ENCODE results near the gene INPP5A. TPM values are rescaled to one million over a fixed set of nuclear protein-coding genes. Genes with fewer than 3 reads are reported as not detected.

The INPP5A gene
- total RNA-seq, 1 experiment from 2014 or later: 16.0 TPM

DNA sequence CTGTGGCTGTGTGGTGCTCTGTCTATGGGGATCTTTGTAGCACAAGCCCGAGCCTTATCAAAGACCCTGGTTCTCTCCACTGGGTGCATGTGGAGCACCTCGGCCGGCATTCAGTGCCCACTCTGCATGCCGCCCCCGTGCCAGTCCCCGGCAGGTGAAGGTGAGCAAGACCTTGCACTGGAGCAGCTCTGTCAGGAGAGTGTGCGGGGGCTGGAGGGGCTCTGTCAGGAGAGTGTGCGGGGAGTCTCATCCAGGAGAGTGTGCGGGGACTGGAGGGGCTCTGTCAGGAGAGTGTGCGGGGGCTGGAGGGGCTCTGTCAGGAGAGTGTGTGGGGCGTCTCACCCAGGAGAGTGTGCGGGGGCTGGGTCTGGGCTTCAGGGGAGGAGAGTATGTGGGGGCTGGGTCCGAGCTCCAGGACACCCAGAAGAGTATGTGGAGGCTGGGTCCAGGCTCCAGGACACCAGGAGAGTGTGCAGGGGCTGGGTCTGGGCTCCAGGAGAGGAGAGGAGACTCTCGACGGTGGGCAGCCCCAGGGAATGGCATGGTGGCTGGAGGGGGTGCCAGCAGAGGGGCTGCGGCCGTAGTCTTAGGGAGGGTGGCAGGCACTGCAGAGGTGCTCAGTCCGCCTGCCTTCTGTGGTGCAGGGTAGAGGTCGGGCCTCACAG lies 40.8 kb downstream of the INPP5A start:
- no peak for DNase-seq (ENCODE audit: low read depth)

DNA sequence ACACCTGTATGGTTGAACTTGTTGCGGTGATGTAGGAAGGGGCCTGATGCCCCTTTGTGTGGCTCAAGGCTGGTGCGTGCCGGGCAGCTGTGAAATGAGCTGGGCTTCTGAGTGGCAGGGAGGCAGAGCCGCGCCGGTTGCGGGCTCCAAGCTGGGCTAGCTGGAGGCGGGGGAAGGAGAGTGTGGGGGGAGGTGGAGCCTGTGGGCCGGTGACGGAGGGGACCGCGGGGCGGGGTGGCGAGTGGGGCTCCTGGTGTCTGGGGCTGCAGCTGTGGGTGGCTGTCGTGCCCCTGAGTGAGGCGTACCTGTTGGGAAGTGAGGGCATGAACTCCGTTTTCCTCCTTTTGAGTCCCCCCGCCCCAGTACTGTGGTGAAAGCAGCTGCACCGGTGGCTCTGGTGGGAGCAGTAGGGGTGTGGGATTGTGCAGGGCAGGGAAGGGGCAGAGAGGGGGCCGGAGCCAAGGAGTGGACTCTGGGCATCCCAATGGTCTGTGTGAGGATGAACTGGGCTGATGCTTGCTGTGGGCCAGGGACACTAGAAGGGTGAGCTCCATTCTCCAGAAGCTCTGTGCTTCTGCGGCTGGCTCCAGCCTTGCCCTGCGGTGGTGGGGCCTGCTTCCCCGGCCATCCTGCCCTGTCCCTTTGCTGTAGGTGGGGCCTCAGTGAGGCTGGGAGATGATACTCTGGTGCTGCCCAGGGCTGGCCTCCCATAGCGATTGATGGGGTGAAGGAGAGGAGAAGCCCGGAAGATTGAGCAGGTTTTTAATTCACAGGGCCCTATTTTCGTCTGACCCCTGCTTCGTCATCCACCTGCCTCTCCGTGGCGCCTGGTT lies 41.7 kb downstream of the INPP5A start:
- DNase-seq (ENCODE audit: low read depth): no peak

DNA sequence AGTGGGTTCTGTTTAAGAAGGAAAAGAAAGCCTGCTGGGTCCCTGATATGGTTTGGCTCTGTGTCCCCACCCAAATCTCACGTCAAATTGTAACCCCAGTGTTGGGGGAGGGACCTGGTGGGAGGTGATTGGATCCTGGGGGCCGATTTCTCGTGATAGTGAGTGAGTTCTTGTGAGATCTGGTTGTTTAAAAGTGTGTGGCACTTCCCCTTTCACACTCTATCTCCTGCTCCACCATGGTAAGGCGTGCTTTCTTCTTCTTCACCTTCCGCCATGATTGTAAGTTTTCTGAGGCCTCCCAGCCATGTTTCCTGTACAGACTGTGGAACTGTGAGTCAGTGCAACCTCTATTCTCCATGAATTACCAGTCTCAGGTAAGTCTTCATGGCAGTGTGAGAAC lies 42.6 kb downstream of the INPP5A start:
- DNase-seq (ENCODE audit: low read depth): no peak

DNA sequence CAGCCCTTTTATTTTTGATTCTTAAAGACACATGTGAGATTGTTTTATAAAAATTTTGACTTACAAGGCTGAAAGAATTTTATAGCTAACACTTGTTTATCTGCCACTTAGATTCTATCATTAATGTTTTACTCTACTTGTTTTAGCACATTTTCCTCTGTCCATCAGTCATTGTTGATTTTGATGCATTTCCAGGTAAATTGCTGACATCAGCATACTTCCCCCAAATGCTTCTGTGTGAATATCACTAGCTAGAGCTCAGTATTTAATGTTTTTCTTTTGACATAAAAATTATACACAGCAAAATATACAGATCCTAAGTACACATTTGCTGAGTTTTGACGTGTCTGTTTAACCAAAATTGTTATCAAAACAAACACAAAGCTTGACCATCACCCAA lies 43.0 kb downstream of the INPP5A start:
- no peak for DNase-seq (ENCODE audit: low read depth)

DNA sequence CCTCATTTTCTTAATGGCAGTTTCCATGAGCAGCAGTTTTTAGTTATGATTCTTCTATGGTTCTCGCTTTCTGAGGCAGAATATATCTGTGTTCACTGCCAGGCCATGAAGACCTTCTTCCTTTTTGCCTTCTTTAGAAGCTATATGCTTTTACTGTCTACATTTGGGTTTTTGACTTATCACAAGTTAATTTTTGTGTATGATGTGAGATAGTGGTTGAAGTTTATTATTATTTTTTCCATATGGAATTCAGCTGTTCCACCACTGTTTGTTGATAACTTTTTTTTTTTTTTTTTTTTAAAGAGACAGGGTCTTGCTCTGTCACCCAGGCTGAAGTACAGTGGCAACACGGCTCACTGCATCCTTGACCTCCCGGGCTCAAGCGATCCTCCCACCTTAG lies 44.5 kb downstream of the INPP5A start:
- DNase-seq (ENCODE audit: low read depth): no peak

DNA sequence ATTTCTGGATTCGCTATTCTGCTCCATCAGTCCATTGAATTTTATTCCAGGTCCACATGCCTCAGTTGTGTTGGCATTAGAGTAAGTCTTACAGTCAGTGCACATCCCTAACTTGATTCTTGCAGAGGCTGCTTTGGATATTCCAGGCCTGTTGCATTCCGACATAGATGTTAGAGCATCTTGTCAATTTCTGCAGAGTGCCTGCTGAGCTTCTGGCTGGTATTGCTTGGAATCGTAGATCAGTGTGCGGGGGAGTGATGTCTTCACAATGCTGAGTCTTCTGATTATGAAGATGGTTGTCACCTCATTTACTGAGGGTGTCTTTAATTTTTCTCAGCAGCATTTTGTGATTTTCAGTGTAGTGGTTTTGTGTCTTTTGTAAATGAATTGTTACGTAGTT lies 45.2 kb downstream of the INPP5A start:
- no peak for DNase-seq (ENCODE audit: low read depth)

DNA sequence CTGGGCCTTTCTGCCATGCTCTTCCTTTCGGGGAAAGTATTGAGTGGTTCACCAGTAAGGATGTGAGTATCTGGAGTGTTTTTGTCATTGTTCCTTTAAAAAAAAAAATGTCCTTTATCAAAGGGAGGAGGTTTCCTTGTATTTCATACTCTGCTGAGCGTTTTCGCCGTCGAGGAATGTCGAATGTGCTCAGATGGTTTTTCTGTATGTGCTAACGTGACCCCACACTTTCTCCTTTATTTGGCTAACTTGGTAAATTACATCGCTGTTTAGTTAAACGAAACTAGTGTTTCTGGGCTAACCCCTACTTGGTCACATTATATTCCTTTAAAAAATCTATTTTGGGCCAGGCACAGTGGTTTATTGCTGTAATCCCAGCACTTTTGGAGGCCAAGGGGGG lies 45.9 kb downstream of the INPP5A start:
- DNase-seq (ENCODE audit: low read depth): no peak

DNA sequence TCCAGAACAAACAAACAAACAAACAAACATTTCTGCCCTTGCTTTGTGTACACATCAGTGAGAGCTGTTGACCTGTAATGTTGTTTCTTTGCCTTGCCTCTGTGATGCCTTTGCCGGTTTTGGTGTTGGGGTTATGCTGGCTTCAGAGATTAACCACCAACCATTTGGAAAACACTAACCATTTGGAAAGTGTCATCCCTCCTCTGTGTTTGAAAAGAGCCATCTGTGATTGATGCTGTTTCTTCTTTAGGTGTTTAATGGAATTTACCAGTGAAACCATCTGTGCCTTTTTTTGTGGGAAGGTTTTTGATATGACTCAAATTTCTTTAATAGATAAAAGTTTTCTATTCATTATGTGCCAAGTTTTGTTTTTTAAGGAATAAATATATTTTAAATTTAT lies 46.5 kb downstream of the INPP5A start:
- no peak for DNase-seq (ENCODE audit: low read depth)

DNA sequence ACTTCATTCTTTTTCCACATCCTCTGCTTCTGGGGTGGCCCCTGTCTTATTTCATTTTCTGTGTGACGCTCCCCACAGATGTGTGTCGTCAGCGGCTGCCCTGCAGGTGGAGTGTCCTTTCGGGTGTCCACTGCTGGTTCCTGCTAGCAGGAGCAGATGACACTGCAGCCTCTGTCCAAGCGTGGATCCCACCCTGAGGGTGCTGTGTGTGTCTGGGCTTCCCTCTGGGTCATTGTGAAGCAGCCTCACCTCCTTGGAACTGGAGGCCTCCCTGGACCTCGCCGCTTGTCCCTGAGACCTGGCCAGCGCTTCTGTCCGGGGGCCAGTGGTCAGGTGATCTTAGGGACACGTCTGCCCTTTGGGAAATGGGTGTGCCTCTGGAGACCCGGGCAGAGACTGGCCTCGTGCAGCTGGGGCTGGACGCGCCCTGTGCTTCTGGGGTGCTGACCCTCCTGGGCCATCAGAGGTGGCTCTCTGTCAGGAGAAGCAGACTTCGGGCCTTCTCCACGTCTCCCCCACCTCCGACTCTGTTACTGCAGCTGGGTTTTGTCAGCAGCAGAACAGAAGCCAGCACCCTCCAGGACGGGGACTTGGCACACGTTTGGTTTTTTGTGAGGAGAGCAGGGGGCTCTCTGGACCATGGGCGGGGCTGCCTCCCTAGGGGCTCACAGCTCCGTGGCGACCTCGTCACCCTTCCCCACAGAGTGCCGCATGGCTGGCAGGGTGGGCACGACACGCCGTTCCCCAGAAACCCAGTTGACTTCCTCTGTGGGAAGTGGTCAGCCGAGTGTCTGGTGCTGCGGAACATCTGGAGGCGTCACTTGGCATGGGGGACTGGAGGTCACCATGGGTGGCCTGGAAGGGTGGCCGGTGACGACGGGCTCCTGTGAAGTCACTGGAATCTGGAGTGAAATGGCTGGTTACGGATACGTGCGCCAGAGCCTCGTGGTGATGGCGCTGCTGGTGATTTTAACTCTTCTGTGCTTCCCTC lies 48.4 kb downstream of the INPP5A start:
- DNase-seq (ENCODE audit: low read depth): no peak

DNA sequence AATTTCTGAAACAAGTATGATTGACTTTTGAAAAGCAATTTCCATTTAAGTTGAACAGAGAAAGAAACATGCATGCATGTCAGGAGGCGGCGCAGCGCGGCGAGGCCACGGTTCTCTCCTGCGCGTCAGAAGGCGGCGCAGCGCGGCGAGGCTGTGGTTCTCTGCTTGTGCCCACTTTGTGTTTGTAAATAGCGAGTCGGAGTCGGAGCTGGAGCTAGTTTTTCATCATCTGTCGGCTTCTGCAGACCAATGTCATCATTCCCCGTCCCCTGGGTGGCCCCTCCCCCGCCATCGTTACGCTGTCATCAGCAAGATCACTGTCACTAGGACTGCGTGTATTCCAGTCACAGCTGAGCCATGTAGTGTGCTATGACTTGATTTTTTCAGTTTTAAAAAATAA lies 49.2 kb downstream of the INPP5A start:
- DNase-seq (ENCODE audit: low read depth): no peak

DNA sequence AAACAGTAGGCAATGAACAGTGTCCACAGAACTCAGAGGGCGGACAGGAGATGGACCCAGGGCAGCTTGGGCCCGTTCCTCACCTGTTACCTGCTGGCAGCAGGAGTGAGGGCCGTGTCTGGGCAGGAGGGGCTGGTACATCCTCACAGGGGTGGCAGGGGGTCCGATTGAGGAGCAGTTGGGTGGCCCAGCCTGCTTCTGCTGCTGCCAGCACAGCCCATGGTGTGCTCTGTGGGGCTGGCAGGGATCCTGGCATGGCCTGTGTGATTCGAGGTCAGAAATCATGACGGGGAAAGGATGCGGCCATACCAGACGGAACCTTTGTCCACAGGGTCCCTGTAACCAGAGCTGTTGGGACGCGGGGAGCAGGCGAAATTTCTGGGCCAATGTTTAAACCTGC lies 49.6 kb downstream of the INPP5A start:
- no peak for DNase-seq (ENCODE audit: low read depth)

DNA sequence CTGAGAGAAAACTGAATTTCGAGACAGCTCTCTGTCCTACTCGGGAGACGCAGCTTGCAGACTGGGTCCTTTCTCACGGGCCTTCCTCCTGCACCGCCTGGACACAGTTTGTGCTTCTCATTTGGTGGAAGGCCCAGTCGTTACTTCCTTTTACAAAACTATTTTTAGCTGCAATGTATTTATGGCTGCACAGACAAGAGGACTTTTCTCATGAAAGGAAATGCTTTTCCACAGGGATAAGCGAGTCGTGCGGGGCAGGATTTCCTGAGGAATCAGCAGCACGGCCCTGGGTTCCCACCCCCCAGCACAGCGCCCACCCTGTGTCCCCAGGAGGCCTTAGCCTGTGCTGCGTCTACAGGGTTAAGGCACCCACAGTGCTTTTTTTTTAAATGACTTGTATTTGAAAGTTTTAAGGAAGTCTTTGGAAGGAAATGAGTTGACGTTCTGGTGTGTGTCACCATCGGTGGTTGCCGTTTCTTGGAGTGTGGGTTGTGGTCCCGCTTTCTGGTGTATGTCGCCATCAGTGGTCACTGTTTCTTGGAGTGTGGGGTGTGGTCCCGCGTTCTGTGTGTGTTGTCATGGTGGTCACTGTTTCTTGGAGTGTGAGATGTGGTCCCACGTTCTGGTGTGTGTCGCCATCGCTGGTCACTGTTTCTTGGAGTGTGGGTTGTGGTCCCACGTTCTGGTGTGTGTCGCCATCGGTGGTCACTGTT lies 50.9 kb downstream of the INPP5A start:
- no peak for DNase-seq (ENCODE audit: low read depth)

DNA sequence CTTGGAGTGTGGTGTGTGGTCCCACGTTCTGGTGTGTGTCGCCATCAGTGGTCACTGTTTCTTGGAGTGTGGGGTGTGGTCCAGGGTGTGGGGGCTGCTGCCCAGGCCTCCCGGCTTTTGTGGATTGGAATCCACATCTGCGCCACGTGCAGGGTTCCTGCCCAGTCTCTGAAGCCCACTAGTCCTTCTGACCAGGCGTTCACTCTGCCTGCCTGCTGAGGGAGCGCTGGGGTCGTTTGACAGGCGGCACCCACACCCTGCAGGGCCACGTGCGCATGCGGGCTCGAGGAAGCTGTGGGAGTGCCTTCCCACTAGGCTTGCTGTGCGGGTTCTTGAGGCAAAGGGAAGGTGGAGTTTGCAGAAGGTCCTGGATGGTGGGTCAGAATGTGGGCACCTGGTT lies 51.4 kb downstream of the INPP5A start:
- DNase-seq (ENCODE audit: low read depth): no peak

DNA sequence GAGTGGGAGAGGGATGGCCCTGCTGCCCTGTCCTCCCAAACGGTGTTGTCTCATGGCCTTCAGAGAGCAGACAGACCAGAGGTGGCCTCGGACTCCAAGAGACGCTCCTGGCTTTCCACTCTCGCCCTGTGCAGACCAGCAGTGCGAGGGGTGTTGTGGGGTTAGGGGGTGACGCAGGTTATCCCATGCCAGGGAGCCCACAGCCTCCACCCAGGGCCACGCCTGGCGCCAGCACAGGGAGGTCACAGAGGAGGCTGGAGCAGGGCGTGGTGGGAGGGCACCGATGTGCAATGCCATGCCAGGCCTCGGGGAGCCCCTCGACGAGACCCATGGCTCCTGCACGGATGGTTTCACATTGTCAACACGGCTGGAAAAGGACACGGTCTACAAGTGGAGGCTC lies 52.1 kb downstream of the INPP5A start:
- DNase-seq (ENCODE audit: low read depth): no peak

DNA sequence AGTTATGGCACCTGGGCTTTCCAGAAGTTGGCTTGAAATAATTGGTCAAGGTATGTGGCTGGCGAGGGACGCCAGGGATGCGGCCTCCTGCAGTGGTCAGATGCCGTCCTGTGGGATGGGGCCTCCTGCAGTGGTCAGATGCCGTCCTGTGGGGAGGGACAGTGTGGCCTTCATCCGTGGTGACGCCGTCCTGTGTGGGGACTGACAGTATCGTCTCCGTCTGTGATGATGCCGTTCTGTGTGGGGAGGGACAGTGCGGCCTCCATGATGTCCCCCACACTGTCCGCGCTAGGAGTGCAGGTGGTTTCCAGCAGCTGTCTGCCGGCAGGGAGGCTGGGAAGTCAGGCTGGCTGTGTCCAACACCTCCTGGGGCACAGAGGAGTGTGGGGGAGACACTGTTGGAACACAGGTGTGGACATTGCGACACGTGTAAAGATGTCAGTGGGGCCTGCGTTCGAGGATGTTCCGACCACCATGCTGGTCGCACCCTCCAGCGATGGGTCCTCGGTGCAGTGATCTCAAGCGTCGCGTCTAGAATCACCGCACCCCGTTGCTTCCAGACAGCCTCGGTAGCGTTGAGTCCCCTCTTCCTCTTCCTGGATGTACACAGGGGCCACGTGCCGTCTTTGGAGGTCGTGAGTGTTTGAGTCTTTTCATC lies 52.6 kb downstream of the INPP5A start:
- no peak for DNase-seq (ENCODE audit: low read depth)

DNA sequence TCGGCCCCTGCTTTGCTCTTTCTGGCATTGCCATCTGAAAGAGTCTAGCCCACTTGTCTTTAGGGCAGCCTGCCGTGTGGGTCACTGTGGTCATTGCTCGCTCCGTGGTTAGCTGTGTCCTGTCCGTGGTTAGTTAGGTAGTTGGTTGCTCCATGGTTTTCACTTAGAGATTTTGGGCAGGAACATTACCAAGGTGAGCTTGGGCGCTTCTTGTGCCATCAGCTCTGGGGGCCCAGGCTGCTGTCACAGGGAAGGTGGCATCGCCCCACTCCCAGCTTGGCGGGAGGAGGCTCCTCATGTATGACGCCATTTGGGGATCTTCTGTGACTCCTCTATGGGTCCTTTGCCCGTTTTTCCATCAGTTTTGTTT lies 53.1 kb downstream of the INPP5A start:
- no peak for DNase-seq (ENCODE audit: low read depth)

DNA sequence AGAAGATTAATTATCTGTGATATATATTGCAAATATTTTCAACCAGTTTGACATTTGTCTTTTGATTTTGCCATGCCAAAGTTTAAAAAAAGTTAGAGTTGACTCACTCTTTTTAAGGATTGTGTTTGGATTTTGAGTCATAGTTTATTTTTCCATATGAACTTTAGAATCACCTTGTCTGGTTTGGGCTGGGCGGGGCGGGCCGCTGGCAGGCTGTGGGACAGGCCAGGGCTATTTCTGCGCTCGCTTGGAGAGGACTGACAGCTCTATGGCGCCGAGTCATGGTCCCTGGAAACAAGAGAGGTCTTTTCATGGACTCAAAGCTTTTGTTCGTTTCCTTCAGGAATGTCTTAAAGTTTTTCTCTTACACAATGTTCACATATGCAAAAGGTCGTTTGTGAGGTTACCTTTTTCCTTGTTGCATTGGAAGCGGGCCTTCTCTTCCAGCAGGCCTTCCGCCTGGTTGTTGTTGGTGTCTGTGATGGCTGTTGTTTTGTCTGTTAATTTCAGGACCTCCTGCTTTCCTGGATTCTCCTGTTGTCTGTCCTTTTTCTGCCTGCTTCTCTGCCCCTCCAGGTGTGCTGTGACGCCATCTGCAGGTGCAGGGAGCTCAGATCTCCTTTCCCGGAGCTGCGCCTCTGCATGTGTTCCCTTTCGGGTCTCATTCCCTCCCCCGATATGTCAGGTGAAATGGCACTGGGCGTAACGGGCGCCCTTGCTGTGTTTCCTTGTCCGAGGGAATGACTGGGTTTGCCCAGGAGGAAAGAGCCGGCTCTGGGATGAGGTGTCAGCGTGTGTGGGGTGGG lies 53.8 kb downstream of the INPP5A start:
- peak; percentile 6 for DNase-seq (ENCODE audit: low read depth)

DNA sequence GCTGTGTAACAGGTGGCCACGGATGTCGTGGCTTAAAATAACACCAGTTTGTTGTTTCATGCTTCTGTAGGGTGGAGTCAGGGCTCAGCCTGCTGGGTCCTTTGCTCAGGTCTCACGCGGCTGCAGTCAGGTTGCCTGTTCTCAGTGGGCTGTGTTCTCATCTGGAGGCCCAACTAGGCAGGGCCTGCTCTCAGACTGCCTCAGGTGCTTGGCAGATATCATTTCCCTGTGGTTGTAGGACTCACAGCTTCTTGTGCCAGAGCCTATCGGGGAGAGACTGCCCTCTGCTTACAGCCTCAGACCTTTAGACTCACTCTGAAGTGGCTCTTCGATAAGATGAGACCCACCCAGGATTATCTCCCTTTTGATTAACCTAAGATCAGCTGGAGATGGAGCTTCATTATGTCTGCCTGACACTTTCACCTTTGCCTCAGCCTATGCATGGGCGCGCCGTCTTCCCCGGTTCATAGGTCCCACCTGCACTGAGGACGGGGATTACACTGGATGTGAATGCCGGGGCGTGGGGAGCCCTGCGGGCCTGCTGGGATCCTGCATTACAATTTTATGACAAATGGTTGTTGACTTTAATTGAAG lies 55.3 kb downstream of the INPP5A start:
- no peak for DNase-seq (ENCODE audit: low read depth)

DNA sequence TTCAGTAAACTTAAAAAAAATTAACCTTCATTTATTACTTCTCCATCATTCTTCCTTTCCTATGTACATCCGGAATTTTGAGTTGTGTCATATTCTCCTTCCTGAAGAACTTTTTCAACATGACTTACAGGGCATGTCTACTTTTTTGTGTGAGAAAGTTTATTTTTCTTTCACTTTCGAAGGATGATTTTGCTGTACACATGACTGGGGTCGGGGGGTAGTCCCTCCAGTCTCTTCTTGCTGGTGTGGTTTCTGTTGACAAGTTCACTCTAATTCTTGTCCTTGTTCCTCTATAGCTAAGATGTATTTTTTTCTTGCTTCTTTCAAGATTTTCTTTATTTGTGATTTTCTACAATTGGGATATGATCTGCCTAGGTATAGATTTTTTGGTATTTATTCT lies 55.8 kb downstream of the INPP5A start:
- no peak for DNase-seq (ENCODE audit: low read depth)

Data from LHCN-M2 (cell line).